IPS-18c (cell line): ENCODE results near the gene FBXW5.

Experiments
- H3K4me3 ChIP-seq: 2 replicates; pipeline ENCODE4 v1.7.0; 2013; ENCODE audit warnings: low read depth, mild to moderate bottlenecking, low read length, moderate library complexity; ENCODE audit not compliant: insufficient read depth
- H3K9me3 ChIP-seq: one replicate; pipeline ENCODE4 v1.6.1; 2013; ENCODE audit warnings: mild to moderate bottlenecking, low read length, moderate library complexity; ENCODE audit not compliant: control insufficient read depth, insufficient read depth

The FBXW5 gene

DNA sequence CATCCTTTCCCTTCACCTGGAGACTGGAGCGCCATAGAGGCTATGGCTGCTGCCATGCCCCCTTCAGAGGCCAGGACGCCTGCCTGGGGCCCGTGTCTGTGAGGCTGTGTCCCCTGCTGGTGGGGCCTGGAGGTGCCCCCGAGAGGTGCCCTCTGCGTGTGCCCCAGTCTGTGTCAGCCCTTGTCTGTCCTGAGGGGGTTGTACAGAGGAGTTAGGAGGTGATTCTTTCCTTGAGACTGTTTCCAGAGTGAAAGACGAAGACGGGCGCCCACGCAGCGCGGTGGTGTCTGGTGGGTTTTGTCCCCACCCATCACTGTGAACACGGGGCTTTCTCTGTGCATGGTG is 33.7 kb downstream of the FBXW5 start:
- Histone ChIP-seq H3K4me3 (no peak overlapping the region), H3K9me3 (no peaks in the 10 kb centered on the region)

DNA sequence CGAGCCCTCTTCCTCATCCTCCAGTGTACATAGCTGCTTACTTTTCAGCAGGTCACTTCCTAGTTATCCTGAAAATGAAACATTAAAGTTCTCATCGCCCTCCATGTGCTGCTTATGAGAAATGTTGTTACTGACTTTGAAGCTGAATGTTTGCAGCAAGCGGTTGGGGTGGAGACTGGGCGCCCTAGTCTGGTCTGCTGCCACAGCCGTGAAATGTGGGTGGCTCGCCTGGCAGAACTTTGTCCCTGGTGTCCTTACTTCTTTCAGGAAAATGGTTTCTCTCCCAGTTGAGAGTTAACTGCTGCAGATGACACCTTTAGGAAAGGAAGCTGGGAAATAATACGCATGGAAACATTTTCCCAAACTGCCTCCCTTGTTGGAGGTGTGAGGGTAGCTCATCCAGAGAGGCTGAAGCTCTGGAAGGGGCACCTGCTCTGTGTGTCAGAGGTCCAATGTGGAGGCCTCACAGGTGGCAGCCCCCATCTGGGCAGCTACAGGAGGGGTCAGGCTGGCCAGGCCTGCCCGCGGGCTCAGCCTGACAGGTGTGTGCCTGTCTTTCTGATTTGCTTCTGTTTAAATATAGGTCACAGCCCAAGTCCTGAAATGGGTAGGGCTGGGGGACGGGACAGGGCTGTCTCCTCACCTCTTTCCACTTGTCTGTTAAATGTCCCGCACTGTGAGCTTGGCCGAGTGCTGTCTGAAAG is 34.2 kb downstream of the FBXW5 start:
- no peak overlapping the region for H3K4me3 ChIP-seq
- no peaks in the 10 kb centered on the region for H3K9me3 ChIP-seq

DNA sequence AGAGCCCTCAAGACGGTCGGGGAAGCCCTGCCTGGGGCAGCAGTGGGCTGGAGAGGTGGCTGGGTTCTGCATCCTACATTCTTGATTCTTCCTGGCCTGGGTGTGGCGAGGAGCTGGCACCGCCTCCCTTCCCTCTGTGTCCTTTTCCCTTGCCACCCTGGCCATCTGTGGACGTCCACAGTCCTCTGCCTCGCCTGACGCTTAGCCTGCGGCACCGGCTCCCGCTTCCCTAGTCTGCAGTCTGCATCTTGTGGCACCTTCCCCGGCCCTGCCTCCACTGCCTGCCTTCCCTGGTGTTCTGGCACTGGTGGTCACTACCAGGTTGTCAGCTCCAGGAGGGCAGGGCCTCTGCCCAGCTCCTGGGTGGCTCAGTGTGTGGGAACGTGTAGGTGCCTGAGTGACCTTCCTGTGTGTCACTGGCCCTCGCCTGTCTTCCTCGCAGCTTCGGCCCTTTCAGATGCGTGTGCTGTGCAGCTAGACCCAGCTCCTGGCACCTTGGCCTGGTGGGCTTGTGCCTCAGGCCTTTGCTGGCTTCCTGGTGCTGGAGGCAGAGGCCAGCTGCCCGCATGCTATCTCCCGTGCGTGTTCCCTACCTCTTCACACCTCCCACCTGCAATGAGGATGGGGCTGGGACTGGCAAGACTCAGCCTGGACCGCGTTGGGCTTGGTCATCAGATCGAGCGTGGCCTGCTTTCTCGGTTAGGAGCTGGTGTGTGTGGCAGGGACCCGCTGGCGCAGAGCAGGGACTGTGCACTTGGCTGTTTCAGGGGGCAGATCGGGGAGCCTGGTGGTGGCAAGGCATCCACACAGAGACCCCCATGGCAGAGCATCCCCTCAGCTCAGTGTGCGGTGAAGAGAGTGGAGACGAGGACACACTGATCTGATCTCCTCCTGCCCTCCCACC is 37.3 kb downstream of the FBXW5 start:
- Histone ChIP-seq H3K9me3 (no peaks in the 10 kb centered on the region), H3K4me3 (no peak overlapping the region)

DNA sequence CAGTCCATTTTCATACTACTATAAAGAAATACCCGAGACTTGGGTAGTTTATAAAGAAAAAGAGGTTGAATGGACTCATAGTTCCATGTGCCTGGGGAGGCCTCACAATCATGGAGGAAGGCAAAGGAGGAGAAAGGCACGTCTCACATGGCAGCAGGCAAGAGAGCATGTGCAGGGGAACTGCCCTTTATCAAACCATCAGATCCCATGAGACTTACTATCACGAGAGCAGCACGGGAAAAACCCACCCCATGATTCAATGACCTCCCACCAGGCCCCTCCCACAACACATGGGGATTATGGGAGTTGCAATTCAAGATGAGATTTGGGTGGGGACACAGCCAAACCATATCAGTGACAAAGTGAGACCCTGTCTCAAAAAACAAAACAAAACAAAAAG is 38.3 kb downstream of the FBXW5 start:
- H3K4me3 ChIP-seq = no peak overlapping the region
- no peaks in the 10 kb centered on the region for H3K9me3 ChIP-seq

DNA sequence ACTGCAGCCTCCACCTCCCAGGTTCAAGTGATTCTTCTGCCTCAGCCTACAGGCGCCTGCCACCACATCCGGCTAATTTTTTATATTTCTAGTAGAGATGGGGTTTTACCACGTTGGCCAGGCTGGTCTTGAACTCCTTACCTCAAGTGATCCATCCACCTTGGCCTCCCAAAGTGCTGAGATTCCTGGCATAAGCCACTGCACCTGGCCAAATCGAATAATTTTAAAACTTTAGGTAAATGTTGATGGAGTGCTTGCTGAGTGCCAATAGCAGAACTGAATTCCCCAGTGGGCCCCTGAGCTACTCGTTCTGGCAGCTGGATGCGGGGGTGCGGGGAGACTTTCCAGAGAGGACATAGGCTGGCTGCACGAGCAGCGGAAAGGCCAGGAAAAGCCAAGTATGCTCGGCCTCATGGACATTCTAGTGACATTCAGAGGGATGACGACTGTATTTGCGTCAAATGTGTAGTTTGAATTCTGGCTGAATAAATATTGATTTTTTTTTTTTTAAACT is 41.4 kb downstream of the FBXW5 start:
- no peak overlapping the region for H3K4me3 ChIP-seq

DNA sequence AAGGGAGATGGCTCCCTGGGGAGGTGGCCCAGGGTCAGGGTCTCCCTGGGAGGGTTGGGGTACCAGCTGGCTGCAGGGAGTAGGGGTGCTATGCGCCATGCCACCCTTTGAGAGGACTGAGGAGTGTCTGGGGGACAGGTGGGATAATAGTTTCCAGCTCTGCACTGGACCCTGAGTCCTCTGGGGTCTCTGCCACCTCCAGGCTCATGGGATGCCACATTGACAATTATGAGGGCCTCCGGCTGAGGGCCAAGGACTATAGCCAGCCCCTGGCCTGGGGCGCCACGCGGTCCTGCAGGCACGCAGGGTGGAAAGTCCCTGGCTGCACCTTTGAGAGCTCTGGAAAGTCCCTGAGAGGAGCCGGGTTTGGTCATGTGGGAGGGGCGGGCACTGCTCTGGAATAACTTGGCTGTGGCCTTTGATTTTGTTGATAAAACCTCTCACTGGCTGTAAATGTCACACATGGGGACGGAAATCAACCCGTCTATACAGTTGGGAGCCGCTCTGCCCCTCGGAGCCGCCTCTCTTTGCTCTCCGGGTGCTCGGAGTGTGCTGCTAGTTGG is 42.2 kb downstream of the FBXW5 start:
- Histone ChIP-seq H3K4me3 (no peak overlapping the region), H3K9me3 (no peaks in the 10 kb centered on the region)

More for the DNA sequence above, 41.4 kb downstream of the FBXW5 start:
- no peaks in the 10 kb centered on the region for H3K9me3 ChIP-seq

DNA sequence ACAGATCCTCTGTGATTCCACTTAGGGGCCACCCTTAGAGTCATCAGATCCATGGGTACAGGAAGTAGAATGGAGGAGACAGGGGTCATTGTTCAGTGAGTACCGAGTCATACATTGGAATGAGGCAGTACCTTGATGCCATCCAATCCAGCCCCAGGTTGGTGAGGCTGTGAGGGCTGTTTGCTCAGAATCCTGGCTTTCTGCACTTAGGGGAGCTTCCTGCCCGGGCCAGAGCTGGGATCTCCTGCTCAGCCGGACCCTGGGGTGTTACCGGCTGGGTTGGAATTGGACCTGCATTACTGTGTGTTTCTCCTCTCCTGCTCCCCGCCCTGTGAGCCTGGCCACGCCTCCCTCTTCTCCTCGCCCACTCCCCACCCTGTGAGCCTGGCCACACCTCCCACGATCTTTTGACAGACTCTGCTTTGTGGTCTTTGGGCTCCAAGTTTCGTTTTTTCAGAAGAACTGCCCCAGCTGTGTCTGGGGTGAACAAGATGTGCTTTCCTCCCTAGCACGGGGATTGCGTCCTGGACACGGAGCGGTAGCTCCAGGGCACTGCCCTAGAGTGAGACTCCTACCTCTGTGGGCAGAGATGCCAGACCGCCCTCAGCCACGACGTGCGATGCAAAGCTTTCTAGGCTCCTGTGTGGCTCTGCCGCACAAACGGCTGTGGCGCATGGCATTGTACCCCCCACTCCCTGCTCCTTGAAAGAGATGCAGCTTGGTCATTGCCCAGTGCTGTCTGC is 42.9 kb downstream of the FBXW5 start:
- Histone ChIP-seq H3K9me3 (no peaks in the 10 kb centered on the region), H3K4me3 (no peak overlapping the region)

DNA sequence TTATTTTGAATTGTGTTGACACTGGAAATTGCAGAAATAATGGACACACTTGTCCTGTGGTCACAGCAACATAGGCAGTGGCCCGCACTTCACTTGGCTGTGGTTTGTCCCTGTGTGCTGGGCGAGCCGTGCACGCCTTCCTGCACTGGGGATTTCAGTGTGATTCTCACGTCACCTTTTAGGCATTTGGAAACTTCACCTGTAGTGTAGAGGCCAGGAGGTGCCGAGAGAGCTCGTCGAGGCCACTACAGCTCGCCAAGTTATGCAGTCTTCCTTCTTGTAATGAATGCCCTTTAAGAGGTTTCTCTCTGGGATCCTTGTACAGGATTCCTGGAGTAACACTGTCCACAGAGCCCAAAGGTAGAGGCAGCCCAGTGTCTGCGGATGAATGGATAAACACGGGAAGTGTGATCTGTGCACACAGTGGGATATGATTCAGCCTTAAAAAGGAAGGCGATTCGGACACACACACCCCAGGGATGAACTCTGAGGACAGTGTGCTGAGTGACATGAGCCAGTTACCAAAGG is 43.5 kb downstream of the FBXW5 start:
- Histone ChIP-seq H3K9me3 (no peaks in the 10 kb centered on the region), H3K4me3 (no peak overlapping the region)

DNA sequence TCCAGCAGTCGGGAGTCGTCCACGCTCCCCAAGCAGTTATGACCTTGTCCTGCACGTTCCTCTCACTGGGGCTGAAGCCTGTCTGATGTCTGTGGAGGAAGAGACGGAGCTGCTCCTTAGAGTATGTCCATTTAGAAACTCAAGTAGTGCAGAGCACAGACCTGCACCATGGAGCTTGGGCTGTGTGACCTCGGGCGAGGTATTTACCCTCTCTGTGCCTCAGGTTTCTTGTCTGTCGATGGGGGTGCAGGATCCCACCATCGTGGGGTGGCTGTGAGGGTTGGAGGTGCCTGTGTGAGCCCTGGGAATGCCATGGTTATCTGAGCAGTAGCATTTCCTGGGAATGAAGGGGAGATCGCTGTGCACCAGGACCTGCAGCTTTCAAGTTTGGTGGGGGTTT is 44.0 kb downstream of the FBXW5 start:
- H3K4me3 ChIP-seq = no peak overlapping the region
- no peaks in the 10 kb centered on the region for H3K9me3 ChIP-seq

DNA sequence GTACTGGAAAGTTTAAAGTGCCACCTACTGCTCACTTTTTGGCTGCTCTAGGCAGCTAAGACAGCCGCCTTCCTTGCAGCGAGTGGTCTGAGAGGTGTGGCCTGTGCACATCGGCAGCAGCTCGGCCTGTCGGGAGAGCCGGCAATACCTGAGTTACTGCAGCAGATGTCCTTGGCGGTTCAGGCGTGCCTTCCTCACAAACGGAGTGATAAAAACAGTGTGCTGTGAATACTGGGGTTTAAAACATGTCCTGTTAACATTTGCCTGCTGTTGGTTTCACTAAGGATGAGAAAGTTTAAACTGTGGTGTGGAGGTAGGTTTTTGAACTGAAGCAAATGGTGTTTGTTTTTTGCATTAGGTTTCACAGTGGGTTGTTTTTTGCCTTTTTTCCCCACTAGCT is 45.3 kb downstream of the FBXW5 start:
- no peak overlapping the region for H3K4me3 ChIP-seq
- no peaks in the 10 kb centered on the region for H3K9me3 ChIP-seq

DNA sequence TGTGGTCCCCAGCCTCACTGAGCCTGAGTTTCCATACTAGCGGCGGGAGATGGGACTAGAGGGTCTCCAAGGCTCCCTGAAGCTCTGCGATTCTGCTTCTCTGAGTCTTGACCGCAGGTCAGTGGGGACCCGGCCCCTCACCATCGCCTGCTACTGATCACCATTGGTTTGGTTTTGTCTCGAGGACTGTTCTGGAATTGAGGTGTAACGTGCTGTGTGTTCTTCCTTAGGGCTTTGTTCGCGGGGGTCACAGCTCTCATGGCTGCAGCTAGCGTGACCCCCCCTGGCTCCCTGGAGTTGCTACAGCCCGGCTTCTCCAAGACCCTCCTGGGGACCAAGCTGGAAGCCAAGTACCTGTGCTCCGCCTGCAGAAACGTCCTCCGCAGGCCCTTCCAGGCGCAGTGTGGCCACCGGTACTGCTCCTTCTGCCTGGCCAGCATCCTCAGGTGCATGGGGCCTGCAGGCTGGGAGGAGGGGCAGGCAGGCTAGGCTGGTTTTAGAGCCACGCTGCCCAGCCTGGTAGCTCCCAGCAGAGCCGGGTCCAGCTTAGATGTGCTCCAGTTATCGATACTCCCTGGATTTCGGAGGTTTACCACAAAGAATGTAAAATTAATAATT is 45.9 kb downstream of the FBXW5 start:
- H3K9me3 ChIP-seq = no peaks in the 10 kb centered on the region
- no peak overlapping the region for H3K4me3 ChIP-seq

DNA sequence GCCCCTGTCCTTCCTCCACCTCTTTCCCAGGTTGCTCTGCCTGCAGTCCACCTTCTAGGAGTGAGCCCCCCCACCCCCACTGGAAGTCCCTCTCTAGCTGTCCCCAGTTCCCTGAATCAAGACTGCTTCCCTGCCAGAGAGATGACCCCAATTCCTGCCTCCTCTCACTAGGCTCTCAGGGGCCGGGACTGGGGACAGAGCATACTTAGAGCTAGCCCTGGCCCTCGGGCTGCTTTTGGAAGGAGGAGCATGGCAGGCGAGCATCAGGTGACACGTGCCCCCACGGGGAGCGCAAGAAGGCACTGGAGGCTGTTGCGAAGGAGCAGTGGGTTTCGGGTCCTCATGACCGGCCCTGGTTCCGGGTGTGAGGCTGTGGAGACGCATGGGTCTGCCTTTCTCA is 48.5 kb downstream of the FBXW5 start:
- no peak overlapping the region for H3K4me3 ChIP-seq
- H3K9me3 ChIP-seq = no peaks in the 10 kb centered on the region

DNA sequence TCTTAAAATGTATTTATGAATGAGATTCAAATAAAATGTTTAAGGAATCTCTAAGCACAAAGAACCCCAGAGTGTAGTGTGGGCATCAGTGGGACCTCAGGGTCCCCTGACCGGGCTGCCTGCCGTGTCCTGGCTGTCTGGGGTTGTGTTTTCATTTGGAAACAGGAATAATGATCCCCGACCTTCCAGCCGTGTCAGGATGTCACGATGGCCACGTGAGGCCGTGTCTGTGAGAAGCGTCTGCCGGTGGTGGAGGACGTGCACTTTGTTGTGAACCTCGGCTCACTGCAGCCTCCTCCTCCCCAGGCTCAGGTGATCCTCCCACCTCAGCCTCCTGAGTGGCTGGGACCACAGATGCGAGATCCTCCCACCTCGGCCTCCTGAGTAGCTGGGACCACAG is 53.9 kb downstream of the FBXW5 start:
- Histone ChIP-seq H3K9me3 (peaks cover 3% of the 10 kb centered on the region), H3K4me3 (no peak overlapping the region)
